WTC11 (cell line): ENCODE data around the gene RUNX2. TPM values are rescaled to one million over a fixed set of nuclear protein-coding genes. Genes with fewer than 3 reads are reported as not detected.

Source experiments
- ATAC-seq: fragments of 200-7000 bp; cut with Tn5 transposase; 2 replicates; pipeline ENCODE4 v1.10.0; 2021; ENCODE audit warnings: mild to moderate bottlenecking, moderate library complexity
- CTCF ChIA-PET: fragments of 300-600 bp; sonication (Branson Sonifier 250); formaldehyde crosslinking; loops from one replicate; lab custom pipeline; 2021; ENCODE audit warnings: antibody characterized with exemption; lab: Charles Lee
- POLR2A ChIA-PET: fragments of 350-600 bp; sonication (Branson Sonifier 250); formaldehyde crosslinking; loops from one replicate; lab custom pipeline; 2021; ENCODE audit warnings: antibody characterized with exemption; lab: Charles Lee
- DNase-seq: peaks from one replicate; pipeline ENCODE4 v3.0.0; 2021; ENCODE audit warnings: low spot score
- H3K27ac Mint-ChIP-seq: 2 replicates; pipeline ENCODE4 v1.8.0; 2021; ENCODE audit warnings: mixed read lengths
- H3K27me3 Mint-ChIP-seq: 2 replicates; pipeline ENCODE4 v1.8.0; 2021; ENCODE audit warnings: low read depth, mild to moderate bottlenecking, moderate library complexity, mixed read lengths
- H3K36me3 Mint-ChIP-seq: 2 replicates; pipeline ENCODE4 v1.8.0; 2021; ENCODE audit warnings: mixed read lengths
- H3K4me1 Mint-ChIP-seq: 2 replicates; pipeline ENCODE4 v1.8.0; 2022; ENCODE audit warnings: mixed read lengths
- H3K4me3 Mint-ChIP-seq: 2 replicates; pipeline ENCODE4 v1.8.0; 2021; ENCODE audit warnings: mild to moderate bottlenecking, moderate library complexity, mixed read lengths
- H3K9me3 Mint-ChIP-seq: 2 replicates; pipeline ENCODE4 v1.8.0; 2021; ENCODE audit warnings: mixed read lengths
- ATF6 ChIP-seq: sonication (generic); formaldehyde crosslinking; IDR thresholded peaks from 2 replicates; pipeline ENCODE4 v1.8.1; 2023; ENCODE audit warnings: mild to moderate bottlenecking, missing genetic modification reagents
- CREM ChIP-seq: sonication (generic); formaldehyde crosslinking; IDR thresholded peaks from 2 replicates; pipeline ENCODE4 v1.8.1; 2022; ENCODE audit warnings: mild to moderate bottlenecking, missing genetic modification reagents, moderate library complexity
- FOXJ3 ChIP-seq: sonication (generic); formaldehyde crosslinking; IDR thresholded peaks from 2 replicates; pipeline ENCODE4 v1.9.0; 2021; ENCODE audit warnings: missing genetic modification reagents, mild to moderate bottlenecking, borderline replicate concordance
- GABPB1 ChIP-seq: sonication (generic); formaldehyde crosslinking; IDR thresholded peaks from 2 replicates; pipeline ENCODE4 v1.8.1; 2023; ENCODE audit warnings: mild to moderate bottlenecking, missing genetic modification reagents
- JAZF1 ChIP-seq: fragments of 250-450 bp; sonication (Bioruptor Pico); IDR thresholded peaks from 2 replicates; pipeline ENCODE4 v1.9.0; 2021; ENCODE audit warnings: moderate library complexity, mild to moderate bottlenecking, inconsistent platforms
- MAX ChIP-seq: sonication (generic); formaldehyde crosslinking; IDR thresholded peaks from 2 replicates; pipeline ENCODE4 v1.8.0; 2022; ENCODE audit warnings: mild to moderate bottlenecking, missing genetic modification reagents
- NR2C2 ChIP-seq: sonication (generic); formaldehyde crosslinking; IDR thresholded peaks from 2 replicates; pipeline ENCODE4 v1.8.0; 2022; ENCODE audit warnings: mild to moderate bottlenecking, missing genetic modification reagents
- PRRX2 ChIP-seq: fragments of 250-450 bp; sonication (Bioruptor Pico); IDR thresholded peaks from 2 replicates; pipeline ENCODE4 v1.8.0; 2021; ENCODE audit warnings: mild to moderate bottlenecking
- RORB ChIP-seq: fragments of 250-450 bp; sonication (Bioruptor Pico); IDR thresholded peaks from 2 replicates; pipeline ENCODE4 v1.9.0; 2021; ENCODE audit warnings: mild to moderate bottlenecking
- SOX15 ChIP-seq: fragments of 250-450 bp; sonication (Bioruptor Pico); IDR thresholded peaks from 2 replicates; pipeline ENCODE4 v1.9.0; 2021; ENCODE audit warnings: mild to moderate bottlenecking
- STAT6 ChIP-seq: sonication (generic); formaldehyde crosslinking; conservative IDR thresholded peaks from 2 replicates; pipeline ENCODE4 v1.8.1; 2023; ENCODE audit warnings: mild to moderate bottlenecking, low read depth, missing genetic modification reagents, moderate library complexity
- TCF7 ChIP-seq: sonication (generic); formaldehyde crosslinking; IDR thresholded peaks from 2 replicates; pipeline ENCODE4 v1.8.0; 2022; ENCODE audit warnings: mild to moderate bottlenecking, low read depth, missing genetic modification reagents, moderate library complexity
- USF1 ChIP-seq: sonication (generic); formaldehyde crosslinking; IDR thresholded peaks from 2 replicates; pipeline ENCODE4 v1.8.0; 2022; ENCODE audit warnings: mild to moderate bottlenecking, missing genetic modification reagents
- ZNF423 ChIP-seq: fragments of 250-450 bp; sonication (Bioruptor Pico); IDR thresholded peaks from 2 replicates; pipeline ENCODE4 v2.1.2; 2022; ENCODE audit warnings: mild to moderate bottlenecking, moderate library complexity
- ZNF532 ChIP-seq: fragments of 250-450 bp; sonication (Bioruptor Pico); IDR thresholded peaks from 2 replicates; pipeline ENCODE4 v1.9.0; 2021; ENCODE audit warnings: mild to moderate bottlenecking, borderline replicate concordance
- total RNA-seq: library from RNA; stranded (reverse); gene quantifications from 3 replicates; pipeline ENCODE4 v1.2.3, GENCODE V29; 2021
- TF ChIP-seq, protein P1 (sequence below): sonication (generic); formaldehyde crosslinking; IDR thresholded peaks from 2 replicates; pipeline ENCODE4 v1.8.1; 2022; ENCODE audit warnings: missing genetic modification reagents, borderline replicate concordance
- TF ChIP-seq, protein P2 (sequence below): fragments of 250-450 bp; sonication (Bioruptor Pico); IDR thresholded peaks from 2 replicates; pipeline ENCODE4 v1.9.0; 2021; ENCODE audit warnings: moderate library complexity, mild to moderate bottlenecking, inconsistent platforms, borderline replicate concordance
- TF ChIP-seq, protein P3 (sequence below): sonication (generic); formaldehyde crosslinking; IDR thresholded peaks from 2 replicates; pipeline ENCODE4 v1.8.1; 2022; ENCODE audit warnings: low read depth, missing genetic modification reagents, borderline replicate concordance

The RUNX2 gene
- total RNA-seq, 1 experiment from 2014 or later = 0.28 TPM

- TF ChIP-seq ZNF532 (CRISPR knock-in tag) (no peak), MAX (CRISPR knock-in tag) (no peak), ZNF423 (CRISPR knock-in tag) (no peak), USF1 (CRISPR knock-in tag) (no peak), ATF6 (CRISPR knock-in tag) (no peak), NR2C2 (CRISPR knock-in tag) (no peak), PRRX2 (no peak), GABPB1 (CRISPR knock-in tag) (no peak), CREM (CRISPR knock-in tag) (no peak), FOXJ3 (CRISPR knock-in tag) (no peak)
- TF ChIP-seq, protein P1, sequence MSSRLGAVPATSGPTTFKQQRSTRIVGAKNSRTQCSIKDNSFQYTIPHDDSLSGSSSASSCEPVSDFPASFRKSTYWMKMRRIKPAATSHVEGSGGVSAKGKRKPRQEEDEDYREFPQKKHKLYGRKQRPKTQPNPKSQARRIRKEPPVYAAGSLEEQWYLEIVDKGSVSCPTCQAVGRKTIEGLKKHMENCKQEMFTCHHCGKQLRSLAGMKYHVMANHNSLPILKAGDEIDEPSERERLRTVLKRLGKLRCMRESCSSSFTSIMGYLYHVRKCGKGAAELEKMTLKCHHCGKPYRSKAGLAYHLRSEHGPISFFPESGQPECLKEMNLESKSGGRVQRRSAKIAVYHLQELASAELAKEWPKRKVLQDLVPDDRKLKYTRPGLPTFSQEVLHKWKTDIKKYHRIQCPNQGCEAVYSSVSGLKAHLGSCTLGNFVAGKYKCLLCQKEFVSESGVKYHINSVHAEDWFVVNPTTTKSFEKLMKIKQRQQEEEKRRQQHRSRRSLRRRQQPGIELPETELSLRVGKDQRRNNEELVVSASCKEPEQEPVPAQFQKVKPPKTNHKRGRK (CRISPR knock-in tag) = no peak
- TF ChIP-seq, protein P2, sequence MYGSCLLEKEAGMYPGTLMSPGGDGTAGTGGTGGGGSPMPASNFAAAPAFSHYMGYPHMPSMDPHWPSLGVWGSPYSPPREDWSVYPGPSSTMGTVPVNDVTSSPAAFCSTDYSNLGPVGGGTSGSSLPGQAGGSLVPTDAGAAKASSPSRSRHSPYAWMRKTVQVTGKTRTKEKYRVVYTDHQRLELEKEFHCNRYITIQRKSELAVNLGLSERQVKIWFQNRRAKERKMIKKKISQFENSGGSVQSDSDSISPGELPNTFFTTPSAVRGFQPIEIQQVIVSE = no peak
Measured at GRCh38 chr6:45658958-45659357, 330.8 kb downstream of the RUNX2 start (continued).

DNA sequence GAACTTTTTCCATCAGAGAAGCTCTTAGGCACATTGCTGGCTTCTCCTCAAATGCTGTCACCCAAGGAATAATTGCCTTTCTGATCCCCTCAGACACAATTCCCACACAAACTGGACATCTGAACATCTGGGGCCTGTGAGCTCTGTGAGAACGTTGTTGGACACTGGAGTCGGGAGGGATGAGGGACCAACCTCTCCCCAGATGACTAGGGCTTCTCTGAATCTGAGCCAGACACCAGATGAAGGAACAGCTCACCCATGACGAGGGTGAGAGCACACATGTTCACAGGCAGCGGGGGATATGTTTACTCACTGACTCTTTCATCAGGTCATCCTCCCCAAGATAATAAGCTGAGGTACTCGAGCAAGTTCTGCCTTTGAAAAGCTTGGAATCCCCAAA, 333.5 kb downstream of the RUNX2 start:
- no peaks in the 10 kb centered on the region for H3K36me3 Mint-ChIP-seq
- POLR2A ChIA-PET = no interaction called here
- TF ChIP-seq, protein P3, sequence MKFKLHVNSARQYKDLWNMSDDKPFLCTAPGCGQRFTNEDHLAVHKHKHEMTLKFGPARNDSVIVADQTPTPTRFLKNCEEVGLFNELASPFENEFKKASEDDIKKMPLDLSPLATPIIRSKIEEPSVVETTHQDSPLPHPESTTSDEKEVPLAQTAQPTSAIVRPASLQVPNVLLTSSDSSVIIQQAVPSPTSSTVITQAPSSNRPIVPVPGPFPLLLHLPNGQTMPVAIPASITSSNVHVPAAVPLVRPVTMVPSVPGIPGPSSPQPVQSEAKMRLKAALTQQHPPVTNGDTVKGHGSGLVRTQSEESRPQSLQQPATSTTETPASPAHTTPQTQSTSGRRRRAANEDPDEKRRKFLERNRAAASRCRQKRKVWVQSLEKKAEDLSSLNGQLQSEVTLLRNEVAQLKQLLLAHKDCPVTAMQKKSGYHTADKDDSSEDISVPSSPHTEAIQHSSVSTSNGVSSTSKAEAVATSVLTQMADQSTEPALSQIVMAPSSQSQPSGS (CRISPR knock-in tag) = no peak
- TF ChIP-seq JAZF1 (CRISPR knock-in tag) = no peak
- no peak for TF ChIP-seq NR2C2 (CRISPR knock-in tag)
- no peak for TF ChIP-seq TCF7 (CRISPR knock-in tag)
- TF ChIP-seq RORB (CRISPR knock-in tag) = no peak
- no peak for TF ChIP-seq STAT6 (CRISPR knock-in tag)
- no peak for TF ChIP-seq SOX15 (CRISPR knock-in tag)
- TF ChIP-seq, protein P2 = no peak
- TF ChIP-seq, all 79 proteins: peak for 0
- ATAC-seq = no peak
- CTCF ChIA-PET = interaction anchor here (1.2 kb wide), 1 partner anchor 160 kb away, joined by 4 read pairs; no protein-coding TSS in a partner anchor
- Mint-ChIP-seq H3K9me3 (peaks cover 3% of the 10 kb centered on the region; the same call in 1 of the 2 replicates), H3K4me3 (no peak overlapping the region), H3K4me1 (peaks cover 18% of the 10 kb centered on the region), H3K27ac (no peak overlapping the region), H3K27me3 (peaks cover 59% of the 10 kb centered on the region)
- DNase-seq = no peak
